Endometrial microvascular endothelial cells (primary cell): Measurements from ENCODE around the gene CCDC152. TPM values are rescaled to one million over a fixed set of nuclear protein-coding genes. Genes with fewer than 3 reads are reported as not detected.
"Not testable (repeated sequence)": the region's sequence is repeated elsewhere in the genome, so short reads cannot be mapped to it uniquely, and the experiment has no call there.

Experiments used
- in situ Hi-C: cut with HindIII; loops from 2 replicates; pipeline ENCODE4 v1.10.0; 2017; ENCODE audit warnings: low sequenced_read_pairs, low pct_unique_long_range_greater_than_20kb; ENCODE audit errors: inconsistent ontology term
- total RNA-seq: library from RNA; depleted of rRNA; stranded (reverse); fragments of >200 nt; gene quantifications from one replicate; pipeline ENCODE4 v1.2.3, GENCODE V29; 2015; ENCODE audit errors: inconsistent ontology term

Gene CCDC152, protein sequence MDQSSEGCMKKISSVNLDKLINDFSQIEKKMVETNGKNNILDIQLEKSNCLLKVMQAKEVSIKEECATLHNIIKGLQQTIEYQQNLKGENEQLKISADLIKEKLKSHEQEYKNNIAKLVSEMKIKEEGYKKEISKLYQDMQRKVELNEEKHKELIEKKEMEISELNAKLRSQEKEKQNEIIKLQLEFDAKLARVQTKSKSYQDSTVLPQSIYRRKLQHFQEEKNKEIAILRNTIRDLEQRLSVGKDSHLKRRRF
- total RNA-seq: under 0.01 TPM

DNA sequence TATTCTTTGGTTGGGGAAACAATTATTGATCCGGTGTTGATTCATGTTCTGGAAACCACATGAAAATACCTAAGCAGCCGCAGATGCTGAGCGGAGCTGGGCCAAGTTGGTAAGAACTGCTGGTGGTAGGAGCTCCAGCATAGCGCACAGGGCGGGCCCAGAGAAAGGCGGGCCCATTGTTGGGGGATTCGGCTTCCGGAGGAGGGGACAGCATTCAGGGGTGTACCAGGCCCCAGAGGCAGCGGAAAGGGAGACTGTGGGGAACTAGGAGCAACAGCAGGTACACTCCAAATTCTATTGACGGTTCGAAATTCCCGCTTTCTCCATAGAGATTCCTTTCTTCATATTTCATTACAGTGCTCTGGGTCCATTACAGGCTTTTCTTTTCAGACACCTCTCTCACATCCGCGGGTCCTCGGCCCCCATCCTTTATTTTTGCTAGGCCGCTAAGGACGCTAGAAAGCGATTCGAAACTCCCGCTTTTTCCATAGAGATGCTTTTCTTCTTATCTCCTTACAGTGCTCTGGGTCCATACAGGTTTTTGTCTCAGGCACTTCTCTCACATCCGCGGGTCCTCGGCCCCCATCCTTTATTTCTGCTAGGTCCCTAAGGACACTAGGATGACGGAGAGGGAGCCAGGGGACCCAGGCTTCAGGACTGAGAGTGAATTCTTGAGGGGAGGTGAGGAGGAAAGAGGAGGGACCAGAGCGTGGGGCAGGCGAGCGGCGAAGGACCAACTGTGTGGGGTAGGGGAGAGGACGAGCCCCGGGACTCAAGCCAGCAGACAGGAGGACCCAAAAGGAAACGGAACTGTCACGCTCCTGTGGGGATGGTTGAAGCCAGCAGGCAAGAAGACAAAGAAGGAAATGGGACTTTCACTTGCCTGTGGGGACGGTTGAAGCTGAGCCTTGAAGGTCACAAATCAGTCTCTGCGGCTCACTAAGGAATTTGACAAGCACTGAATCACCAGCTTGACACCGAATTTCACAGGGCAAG lies at the start of gene CCDC152:
TSS of gene CCDC152 (plus strand) at position 213 of the 996 bp plus-strand sequence. CDS start 2,304 bp downstream, outside the sequence.
- in situ Hi-C loops: no loop called here

DNA sequence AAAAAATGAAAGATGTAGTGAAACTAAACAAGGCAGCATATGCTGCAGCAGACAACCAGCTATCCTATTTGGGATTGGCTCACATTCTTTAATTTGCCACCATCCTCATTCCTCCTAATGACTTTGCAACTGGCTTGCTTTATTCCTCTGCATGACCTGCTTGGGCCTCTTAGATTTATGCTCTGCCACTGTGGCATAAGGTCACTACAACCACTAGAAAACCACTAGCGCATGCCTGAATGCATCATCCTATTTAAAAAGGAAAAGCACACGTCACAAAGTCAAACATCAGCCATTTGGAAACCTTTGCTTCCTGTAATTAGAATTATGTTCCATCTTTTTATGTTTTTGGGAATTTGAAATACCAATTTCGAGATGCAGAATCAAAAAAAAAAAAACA lies 40.8 kb upstream of the CCDC152 start:
- in situ Hi-C loops: no loop called here

DNA sequence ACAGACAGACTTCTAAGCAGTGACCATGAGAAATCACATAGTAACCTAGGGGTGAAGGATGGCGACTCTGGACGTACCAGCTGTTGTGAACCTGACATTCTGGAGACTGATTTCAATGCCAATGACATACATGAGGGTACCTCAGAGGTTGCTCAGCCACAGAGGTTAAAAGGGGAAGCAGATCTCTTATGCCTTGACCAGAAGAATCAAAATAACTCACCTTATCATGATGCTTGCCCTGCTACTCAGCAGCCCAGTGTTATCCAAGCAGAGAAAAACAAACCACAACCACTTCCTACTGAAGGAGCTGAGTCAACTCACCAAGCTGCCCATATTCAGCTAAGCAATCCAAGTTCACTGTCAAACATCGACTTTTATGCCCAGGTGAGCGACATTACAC lies 38.0 kb upstream of the CCDC152 start:
- in situ Hi-C loops: no loop called here

- in situ Hi-C loops: no loop called here
Observed at GRCh38 chr5:42719034-42719433, 37.6 kb upstream of the CCDC152 start.

GRCh38 chr5:42720251-42720650 lies 36.4 kb upstream of the CCDC152 start:
- in situ Hi-C loops: no loop called here

DNA sequence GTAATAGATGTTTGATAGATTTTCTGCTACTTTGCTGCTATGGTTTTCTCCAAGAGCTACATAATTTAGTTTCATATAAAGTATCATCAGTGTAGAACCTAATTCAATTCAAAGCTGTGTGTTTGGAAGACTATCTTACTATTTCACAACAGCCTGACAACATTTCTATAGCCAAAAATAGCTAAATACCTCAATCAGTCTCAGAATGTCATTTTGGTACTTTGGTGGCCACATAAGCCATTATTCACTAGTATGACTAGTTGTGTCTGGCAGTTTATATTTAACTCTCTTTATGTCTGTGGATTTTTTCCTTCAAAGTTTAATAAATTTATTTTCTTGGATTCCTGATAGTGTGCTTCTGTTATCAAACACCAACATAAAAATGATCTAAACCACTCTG lies 35.1 kb upstream of the CCDC152 start:
- in situ Hi-C loops: no loop called here

DNA sequence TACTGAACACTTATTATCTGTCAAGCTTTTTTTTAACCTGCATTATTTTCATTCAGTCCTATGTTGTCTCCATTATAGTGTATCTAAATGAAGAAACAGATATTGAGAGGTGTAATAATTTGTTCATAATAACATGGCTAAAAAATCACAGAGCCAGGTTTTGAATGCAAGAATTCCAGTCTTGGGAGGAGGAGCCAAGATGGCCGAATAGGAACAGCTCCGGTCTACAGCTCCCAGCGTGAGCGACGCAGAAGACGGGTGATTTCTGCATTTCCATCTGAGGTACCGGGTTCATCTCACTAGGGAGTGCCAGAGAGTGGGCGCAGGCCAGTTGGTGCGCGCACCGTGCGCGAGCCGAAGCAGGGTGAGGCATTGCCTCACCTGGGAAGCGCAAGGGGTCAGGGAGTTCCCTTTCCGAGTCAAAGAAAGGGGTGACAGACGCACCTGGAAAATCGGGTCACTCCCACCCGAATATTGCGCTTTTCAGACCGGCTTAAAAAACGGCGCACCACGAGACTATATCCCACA lies 22.0 kb upstream of the CCDC152 start:
- in situ Hi-C loops: not testable (repeated sequence)

GRCh38 chr5:42740920-42741319 lies 15.7 kb upstream of the CCDC152 start:
- in situ Hi-C loops: no loop called here

DNA sequence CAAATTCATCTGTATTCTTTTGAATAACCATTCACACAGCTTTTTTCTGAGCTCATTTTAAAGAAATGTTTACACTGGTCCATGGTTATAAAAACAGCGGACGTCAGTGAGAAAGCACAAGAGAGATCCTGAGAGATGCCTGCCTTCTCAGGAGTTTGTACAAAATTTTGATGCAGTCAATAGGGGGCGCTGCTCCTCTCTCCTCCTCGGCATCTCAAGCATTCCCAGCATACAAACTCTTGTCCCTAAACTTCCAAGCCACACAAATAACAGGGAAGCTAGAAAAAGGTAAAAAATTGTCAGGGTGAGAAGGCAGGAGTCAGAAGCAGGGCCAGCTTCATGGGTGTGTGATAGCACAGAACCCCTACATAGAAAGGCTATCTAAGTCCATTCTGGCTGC lies 11.2 kb upstream of the CCDC152 start:
- in situ Hi-C loops: no loop called here

- in situ Hi-C loops: no loop called here
Observed at GRCh38 chr5:42745856-42746255, 10.8 kb upstream of the CCDC152 start.

GRCh38 chr5:42749020-42749419 lies 7.6 kb upstream of the CCDC152 start:
- in situ Hi-C loops: no loop called here

- in situ Hi-C loops: no loop called here
Observed at GRCh38 chr5:42750507-42750906, 6.1 kb upstream of the CCDC152 start.

- in situ Hi-C loops: no loop called here
Observed at GRCh38 chr5:42751044-42751443, 5.6 kb upstream of the CCDC152 start.

- in situ Hi-C loops: no loop called here
Observed at GRCh38 chr5:42753099-42753498, 3.5 kb upstream of the CCDC152 start.

- in situ Hi-C loops: no loop called here
Observed at GRCh38 chr5:42759456-42759855, 2.8 kb downstream of the CCDC152 start.

- in situ Hi-C loops: no loop called here
Observed at GRCh38 chr5:42760426-42760825, 3.8 kb downstream of the CCDC152 start.

GRCh38 chr5:42761791-42762190 lies 5.2 kb downstream of the CCDC152 start:
- in situ Hi-C loops: no loop called here

DNA sequence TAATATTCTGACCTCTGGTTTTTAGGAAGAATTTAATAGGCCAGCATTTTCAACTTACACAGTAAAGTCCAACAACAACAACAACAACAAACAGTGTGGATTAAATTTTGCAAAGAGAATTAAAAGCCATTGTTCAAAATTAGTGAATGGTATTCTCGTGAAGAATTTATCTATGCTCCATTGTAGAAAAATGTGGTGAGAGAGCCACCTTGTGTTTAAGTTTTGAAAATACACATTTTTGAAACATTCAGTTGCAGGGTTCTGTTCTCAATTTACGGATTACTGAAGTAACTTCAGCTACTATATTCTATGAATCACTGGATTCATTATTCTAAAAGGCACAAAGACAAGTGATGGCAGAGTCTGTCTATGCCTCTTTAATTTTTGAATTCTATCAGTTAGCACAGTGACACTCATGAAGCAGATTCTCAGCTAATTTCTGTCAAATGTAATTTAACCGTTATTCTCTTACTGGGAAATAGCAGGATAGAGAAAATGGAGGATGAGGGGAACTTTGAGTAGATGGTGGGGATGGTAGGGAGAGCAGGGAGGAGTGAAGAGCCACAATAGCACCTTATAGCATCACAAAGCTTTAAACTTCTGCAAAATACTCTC lies 11.0 kb downstream of the CCDC152 start:
- in situ Hi-C loops: no loop called here

GRCh38 chr5:42768106-42768504 lies 11.5 kb downstream of the CCDC152 start:
- in situ Hi-C loops: no loop called here
